ENCODE results near the gene TMEM134.

TMEM134 gene

DNA sequence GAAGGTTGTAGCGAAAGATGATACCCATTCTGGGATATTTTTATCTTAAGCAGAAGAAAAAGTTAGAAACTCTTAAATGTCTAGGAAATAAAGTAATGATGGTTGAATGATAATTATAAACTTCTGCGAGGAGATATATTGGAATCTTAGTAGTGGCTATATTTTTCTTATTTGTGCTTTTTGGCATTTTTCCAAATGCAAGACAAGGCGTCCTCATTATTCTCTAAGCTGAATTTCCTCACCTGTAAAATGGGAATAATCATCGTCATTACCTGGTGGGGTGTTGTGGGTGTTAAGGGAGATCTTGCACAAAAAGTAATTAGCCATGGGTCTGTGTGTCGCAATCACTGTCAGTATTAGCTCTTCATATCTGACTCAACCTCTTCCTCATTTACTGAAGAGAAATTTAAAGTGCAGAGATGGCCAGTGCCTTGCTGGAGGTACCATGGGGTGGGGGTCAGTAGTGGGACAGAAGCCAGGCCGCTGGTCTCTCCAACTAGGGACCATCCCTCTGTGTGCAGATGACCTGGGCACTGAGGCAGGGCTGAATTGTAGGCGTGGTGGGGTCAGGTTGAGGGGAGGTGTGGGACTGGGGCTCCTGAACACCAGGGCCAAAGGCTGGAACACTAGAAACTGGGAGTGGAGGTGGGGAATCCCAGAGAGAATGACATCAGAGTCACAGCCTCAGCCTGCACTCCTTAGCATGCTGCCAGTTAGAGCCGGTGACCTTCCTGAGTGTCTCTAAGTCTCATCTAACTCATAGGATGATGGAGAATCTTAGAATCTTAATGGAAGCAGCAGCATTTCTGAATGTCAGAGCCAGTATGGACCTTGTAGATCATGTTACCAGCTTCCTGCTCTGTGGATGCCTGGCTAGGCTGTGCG, 32.0 kb upstream of the TMEM134 start:
- DNase-seq (ENCODE audit: low read depth), result no peak

- DNase-seq (ENCODE audit: low read depth), result no peak
These were observed 31.4 kb upstream of the TMEM134 start for GRCh38 chr11:67500484-67500821.

DNA sequence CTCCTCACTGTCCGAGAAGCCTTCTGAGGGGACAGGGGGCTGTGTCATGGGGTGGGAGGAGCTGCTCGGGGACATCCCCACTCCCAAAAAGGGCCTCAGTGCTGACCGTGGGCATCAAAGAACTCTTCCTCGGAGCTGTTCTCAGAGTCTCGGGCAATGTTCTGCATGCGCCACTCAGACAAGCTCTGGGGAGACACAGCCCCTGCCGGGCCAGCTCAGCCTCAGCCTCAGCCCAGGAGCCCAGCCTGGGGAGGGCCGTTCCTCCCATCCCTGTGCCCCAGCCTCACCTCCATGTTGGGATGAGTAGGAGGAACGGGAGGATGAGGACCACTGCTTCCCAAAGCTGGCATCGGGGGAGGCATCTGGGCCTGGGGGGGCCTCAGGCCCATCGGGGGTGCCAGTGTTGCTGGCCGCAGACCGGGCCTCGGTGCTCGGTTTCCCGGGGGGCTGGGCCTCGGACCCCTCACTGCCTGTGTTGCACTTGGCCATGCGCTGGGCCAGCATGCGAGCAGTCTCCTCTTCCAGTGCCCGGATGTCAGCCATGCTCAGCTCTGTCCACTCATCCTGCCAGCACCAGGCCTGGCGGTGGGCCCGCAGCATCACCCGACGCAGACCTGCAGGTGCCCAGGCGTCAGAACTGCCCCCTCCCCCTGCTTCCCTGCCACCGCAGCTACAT, 30.9 kb upstream of the TMEM134 start:
- DNase-seq (ENCODE audit: low read depth), result no peak

- DNase-seq (ENCODE audit: low read depth), result no peak
These were observed 29.5 kb upstream of the TMEM134 start for GRCh38 chr11:67498544-67498972.

- no peak for DNase-seq (ENCODE audit: low read depth)
These were observed 28.7 kb upstream of the TMEM134 start for GRCh38 chr11:67497656-67498291.

DNA sequence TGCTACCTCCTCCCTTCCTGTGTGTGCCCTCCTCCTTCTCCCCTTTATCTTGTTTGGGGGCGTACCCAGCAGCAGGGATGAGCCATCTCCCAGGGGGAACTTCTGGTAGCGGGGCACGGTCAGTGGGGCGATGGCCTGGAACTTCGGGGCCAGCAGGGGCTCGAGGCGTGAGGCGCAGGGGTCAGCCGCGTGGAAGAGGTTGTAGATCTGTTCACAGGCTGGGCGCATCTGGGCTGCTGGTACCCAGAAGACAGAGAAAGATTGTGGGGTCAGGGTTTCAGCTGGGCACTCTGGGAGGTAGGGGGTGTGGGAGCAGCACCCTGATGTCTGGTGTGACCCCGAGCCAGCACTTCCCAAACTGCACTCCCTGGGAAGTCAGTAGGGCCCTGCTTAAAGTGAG, 27.1 kb upstream of the TMEM134 start:
- no peak for DNase-seq (ENCODE audit: low read depth)

DNA sequence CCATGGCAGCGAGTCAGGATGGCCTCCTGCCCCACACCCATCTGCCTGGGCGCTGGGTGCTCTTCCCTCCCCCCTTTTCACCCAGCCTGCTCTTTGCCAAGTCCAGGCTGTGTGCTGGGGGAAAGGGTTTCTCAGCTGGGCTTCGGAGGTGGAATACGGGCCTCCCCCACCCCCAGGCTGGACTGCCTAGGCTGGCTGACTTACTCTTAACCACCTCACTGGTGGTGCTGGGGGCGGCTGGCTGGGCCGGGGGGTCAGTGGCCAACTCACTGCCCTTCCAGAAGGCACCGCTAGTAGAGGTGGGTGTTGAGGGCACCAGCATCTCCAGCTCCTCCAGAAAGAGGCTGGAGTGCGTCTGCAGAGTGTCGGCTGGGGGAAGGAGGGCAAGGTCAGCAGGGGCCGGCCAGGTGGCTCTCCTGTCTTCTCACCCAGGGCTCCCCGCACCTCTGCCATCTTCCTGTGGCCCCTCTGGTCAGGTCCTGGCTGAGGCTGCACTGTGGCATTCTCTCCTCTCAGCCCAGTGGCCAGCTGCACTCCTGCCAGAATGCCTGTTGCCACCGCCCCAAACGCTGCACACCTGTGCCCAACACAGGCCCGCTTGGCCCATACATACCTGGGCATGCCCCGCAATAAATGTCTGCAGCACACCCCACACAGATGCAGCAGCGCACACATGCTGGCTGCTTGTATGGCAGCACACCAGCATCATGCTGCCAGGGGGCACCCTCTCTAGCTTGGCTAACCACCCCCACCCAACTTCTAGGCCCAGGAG, 26.4 kb upstream of the TMEM134 start:
- no peak for DNase-seq (ENCODE audit: low read depth)

DNA sequence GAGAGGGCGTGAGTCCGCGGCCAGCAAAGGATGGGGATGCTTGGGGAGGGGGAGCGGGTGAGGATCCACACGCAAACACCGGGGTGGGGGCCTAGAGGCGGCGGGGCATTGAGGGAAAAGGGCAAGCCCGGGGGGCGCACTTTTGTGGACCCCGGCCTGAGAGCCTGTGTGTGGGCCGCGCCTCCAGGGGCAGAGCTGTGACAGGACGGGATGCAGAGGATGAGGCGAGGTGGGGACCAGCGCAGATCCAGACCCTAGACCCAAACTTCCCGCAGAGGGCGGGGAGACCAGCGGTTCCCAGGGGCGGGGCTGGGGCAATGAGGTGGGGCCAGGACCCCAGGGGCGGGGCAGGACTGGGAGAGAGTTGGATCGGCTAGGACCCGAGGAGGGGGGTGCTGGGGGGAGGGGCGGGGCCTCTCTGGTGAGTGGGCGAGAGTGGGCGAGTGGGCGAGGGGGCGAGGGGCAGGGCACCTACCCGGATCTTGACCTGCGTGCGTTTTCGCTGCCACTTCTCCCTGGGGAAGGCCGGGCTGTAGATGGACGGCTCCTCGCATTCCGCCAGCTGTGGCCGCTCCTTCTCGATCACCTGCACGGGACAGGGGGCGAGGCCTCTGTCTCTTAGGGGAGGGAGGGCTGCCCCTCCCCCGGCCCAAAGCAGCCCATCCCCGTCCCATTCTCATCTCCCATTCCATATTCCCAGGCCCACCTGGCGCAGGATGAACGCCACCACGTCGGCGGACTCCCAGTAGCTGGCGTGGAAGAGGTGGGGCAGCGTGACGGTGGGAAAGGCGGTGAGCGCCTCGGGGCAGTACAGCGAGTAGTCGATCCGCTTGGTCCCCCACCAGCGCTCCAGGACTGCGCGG, 25.6 kb upstream of the TMEM134 start:
- no peak for DNase-seq (ENCODE audit: low read depth)

DNA sequence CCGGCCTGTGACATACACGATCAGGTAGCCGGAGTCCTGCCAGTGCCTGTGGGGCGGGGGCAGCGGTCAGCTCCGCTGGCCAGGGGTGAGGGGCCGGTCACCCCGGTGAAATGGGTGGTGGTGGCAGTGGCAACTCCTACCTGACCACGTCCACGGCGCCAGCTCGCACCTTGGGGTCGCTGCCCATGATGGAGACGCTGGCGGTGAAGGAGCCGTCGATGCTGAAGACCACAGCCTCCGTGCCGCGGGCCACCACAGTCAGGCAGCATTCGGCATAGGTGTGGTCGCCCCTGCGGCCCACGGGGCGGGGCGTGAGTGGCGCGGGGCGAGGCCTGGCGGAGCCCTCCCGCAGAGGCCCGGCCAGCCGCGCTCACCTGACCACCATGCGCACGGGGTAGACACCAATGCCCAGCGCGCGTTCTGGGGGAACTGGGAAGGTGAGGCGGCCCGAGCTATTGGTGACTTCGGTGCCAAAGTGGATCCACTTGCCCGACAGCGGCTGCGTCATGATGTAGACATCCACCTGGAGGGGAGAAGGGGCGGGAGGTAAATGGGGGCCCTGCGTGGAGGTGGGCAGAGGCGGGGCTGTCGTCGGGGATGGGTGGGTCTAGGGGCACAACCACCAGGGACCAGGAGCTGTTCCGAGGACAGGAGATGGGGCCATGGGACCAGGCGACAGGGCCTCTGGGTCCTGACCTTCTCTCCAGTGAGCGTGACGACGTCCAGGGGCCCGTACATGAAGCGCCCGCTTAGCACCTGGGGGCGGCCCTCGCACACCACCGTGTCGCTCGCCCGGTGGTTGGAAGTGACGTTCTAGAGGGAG, 24.7 kb upstream of the TMEM134 start:
- no peak for DNase-seq (ENCODE audit: low read depth)

DNA sequence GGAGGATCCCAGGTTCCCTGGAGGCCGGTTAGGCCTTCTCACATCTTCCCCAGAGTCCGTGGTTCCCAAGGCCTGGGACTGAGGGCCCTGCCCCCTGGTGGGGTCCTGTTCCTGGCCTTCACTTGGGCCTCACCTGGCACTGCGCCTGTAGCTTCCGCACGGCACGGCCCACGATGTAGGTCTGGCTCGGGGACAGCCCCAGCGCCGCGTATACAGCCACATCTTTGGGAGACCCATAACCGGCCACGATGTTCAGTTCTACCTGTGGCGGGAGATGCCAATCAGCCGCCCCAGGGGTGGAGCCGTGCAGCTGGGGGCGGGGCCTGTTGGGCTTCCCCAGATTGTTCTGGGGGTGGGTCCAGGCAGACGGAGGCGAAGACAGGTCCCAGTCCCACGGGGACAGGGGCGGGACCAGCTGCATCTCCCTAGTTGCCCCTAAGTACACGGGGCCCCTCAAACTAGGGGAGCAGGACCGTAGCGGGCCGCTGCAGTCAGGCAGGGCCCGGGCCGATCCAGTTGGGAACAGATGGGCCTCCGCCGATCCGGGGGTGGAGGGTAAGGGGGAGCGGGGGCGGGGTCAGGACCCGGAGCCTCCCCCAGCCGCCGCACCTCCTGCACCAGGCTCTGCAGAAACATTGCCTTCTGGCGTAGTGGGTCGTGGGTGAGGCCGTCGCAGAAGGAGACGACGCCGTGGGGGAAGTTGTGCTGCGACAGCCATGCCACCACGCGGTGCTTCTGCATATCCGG, 23.9 kb upstream of the TMEM134 start:
- DNase-seq (ENCODE audit: low read depth), result no peak

- DNase-seq (ENCODE audit: low read depth), result no peak
These were observed 23.1 kb upstream of the TMEM134 start for GRCh38 chr11:67492069-67492727.

- no peak for DNase-seq (ENCODE audit: low read depth)
These were observed 22.4 kb upstream of the TMEM134 start for GRCh38 chr11:67491276-67492068.

GRCh38 chr11:67490727-67491065, 21.6 kb upstream of the TMEM134 start:
- no peak for DNase-seq (ENCODE audit: low read depth)

GRCh38 chr11:67489885-67490726, 21.1 kb upstream of the TMEM134 start:
- no peak for DNase-seq (ENCODE audit: low read depth)

- no peak for DNase-seq (ENCODE audit: low read depth)
These were observed 20.3 kb upstream of the TMEM134 start for GRCh38 chr11:67489203-67489884.

DNA sequence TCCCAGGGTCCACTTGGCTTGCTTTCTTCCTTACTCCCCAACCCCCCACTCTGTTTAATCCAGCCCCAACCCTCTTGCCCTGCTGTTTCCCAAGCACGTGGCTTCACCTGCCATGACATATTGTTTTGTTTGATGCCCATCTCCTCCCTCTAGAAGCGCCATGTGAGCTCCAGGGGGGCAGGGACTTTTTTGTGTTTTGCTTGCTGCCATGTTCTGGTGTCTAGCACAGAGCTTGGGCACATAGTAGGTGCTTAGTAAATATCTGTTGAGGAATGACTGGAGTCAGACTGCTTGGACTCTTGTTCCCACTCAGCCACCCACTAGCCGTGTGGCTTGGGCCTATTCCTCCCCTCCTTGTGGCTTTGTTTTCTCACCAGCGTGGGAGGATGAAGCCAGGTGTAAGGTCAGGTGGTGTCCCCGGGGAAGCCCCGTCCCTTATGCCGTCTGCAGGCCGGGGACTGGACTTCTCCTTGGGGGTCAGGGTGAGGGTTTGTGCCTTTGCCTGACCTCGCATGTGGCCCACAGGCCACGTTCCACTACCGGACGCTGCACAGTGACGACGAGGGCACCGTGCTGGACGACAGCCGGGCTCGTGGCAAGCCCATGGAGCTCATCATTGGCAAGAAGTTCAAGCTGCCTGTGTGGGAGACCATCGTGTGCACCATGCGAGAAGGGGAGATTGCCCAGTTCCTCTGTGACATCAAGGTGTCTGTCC, 17.6 kb upstream of the TMEM134 start:
- DNase-seq (ENCODE audit: low read depth), result no peak

Data from non-pigmented ciliary epithelial cell (primary cell).